ENCODE results near the gene ZBTB6. TPM values are rescaled to one million over a fixed set of nuclear protein-coding genes. Genes with fewer than 3 reads are reported as not detected.

The ZBTB6 gene
- polyA plus RNA-seq, 1 donor (not counting 4 experiments of a cell fraction or from before 2014, with no cell fraction given) = 7.3 TPM

DNA sequence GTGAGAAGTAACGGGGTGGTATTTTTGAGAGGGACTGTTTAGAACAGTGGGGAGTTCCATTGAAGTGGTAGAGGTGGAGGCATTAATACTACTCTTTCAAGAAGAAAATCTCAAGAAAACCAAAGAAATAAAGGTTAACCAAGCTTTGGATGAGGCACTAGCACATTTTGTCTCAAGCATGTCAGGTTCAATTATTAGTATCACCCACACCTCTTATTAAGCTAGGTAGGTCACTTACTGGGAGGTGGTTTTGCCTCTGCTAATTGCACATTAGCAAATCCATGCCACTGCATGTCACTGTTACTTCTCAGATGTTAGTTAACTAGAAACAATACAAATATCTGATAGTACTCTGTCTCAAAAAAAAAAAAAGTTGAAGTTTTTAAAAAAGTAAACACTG lies 37.9 kb upstream of the ZBTB6 start:
- H3K27ac ChIP-seq (ENCODE audit: control insufficient read depth, insufficient read depth, low read length) = no peak overlapping the region
- peaks cover 0 to 2% of the 10 kb centered on the region in 2 experiments for H3K36me3 ChIP-seq (ENCODE audit: control insufficient read depth in 2 of 2, extremely low read depth in 1 of 2, insufficient read depth in 2 of 2, low read length in 2 of 2)
- dilution Hi-C loops (cut with MboI; ENCODE audit: extremely low pct_ligation_motif_present, low sequenced_read_pairs) = no loop called here
- H3K9me3 ChIP-seq (ENCODE audit: control insufficient read depth, low read depth, low read length) = no peaks in the 10 kb centered on the region
- H3K27me3 ChIP-seq (ENCODE audit: control insufficient read depth, extremely low read depth, insufficient read depth, low read length) = no peaks in the 10 kb centered on the region
- peaks cover 14% of the 10 kb centered on the region for H3K4me1 ChIP-seq (ENCODE audit: control insufficient read depth, extremely low read depth, insufficient read depth, low read length)
- no peak overlapping the region for H2AFZ ChIP-seq (ENCODE audit: control insufficient read depth, low read length)
- H3K79me2 ChIP-seq (ENCODE audit: control insufficient read depth, insufficient read depth, low read length) = peaks cover 91% of the 10 kb centered on the region
- no peak for FAIRE-seq
- DNase-seq (ENCODE audit: low read depth, low spot score) = no peak
- no peak overlapping the region for H3K4me2 ChIP-seq (ENCODE audit: control insufficient read depth, extremely low read depth, insufficient read depth, low read depth, low read length)
- H3K4me3 ChIP-seq (ENCODE audit: control insufficient read depth in 2 of 3, extremely low read depth in 1 of 3, insufficient read depth in 2 of 3, low read depth in 1 of 3, low read length in 3 of 3) = no peak overlapping the region
- H3K9ac ChIP-seq (ENCODE audit: control insufficient read depth, extremely low read depth, insufficient read depth, low read length) = no peak overlapping the region
- peaks cover 15% of the 10 kb centered on the region for H4K20me1 ChIP-seq (ENCODE audit: control insufficient read depth, extremely low read depth, insufficient read depth, low read length)
- no peak for TF ChIP-seq EZH2 (IDR thresholded peaks at IDR 0.05; ENCODE audit: low read length)
- TF ChIP-seq, protein P1, sequence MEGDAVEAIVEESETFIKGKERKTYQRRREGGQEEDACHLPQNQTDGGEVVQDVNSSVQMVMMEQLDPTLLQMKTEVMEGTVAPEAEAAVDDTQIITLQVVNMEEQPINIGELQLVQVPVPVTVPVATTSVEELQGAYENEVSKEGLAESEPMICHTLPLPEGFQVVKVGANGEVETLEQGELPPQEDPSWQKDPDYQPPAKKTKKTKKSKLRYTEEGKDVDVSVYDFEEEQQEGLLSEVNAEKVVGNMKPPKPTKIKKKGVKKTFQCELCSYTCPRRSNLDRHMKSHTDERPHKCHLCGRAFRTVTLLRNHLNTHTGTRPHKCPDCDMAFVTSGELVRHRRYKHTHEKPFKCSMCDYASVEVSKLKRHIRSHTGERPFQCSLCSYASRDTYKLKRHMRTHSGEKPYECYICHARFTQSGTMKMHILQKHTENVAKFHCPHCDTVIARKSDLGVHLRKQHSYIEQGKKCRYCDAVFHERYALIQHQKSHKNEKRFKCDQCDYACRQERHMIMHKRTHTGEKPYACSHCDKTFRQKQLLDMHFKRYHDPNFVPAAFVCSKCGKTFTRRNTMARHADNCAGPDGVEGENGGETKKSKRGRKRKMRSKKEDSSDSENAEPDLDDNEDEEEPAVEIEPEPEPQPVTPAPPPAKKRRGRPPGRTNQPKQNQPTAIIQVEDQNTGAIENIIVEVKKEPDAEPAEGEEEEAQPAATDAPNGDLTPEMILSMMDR (optimal IDR thresholded peaks at IDR 0.05 in 1 of 3, IDR thresholded peaks at IDR 0.05 in 1 of 3, conservative IDR thresholded peaks at IDR 0.05 in 1 of 3; ENCODE audit: extremely low read depth in 1 of 3, insufficient read depth in 2 of 3, low read length in 3 of 3) = no peak
- no peaks in the 10 kb centered on the region for H3K9me1 ChIP-seq (ENCODE audit: control insufficient read depth, extremely low read depth, insufficient read depth, low read length)

DNA sequence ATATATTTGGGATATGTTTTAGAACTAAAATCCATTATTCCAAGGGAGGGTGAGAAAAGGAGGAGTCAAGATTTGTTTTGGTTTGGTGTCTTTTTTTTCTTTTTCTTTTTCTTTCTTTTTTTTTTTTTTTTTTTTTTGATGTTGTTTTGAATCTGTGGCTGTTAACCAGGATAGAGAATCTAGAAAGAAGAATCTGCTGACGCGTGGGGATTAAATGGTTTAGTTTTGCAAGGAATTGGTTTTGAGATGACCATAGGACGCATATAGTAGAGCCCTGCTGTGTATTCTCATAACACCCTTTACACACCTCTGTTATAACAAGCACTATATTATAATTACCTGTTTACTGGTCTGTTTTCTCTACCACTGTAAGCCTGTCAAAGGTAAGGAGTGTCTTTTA lies 37.1 kb upstream of the ZBTB6 start:
- FAIRE-seq = no peak
- Histone ChIP-seq H3K27ac (ENCODE audit: control insufficient read depth, insufficient read depth, low read length) (no peak overlapping the region), H2AFZ (ENCODE audit: control insufficient read depth, low read length) (no peak overlapping the region), H3K9ac (ENCODE audit: control insufficient read depth, extremely low read depth, insufficient read depth, low read length) (no peak overlapping the region), H3K4me2 (ENCODE audit: control insufficient read depth, extremely low read depth, insufficient read depth, low read depth, low read length) (no peak overlapping the region), H3K4me3 (ENCODE audit: control insufficient read depth in 2 of 3, extremely low read depth in 1 of 3, insufficient read depth in 2 of 3, low read depth in 1 of 3, low read length in 3 of 3) (no peak overlapping the region), H4K20me1 (ENCODE audit: control insufficient read depth, extremely low read depth, insufficient read depth, low read length) (peaks cover 15% of the 10 kb centered on the region), H3K9me3 (ENCODE audit: control insufficient read depth, low read depth, low read length) (no peaks in the 10 kb centered on the region), H3K79me2 (ENCODE audit: control insufficient read depth, insufficient read depth, low read length) (peaks cover 91% of the 10 kb centered on the region), H3K9me1 (ENCODE audit: control insufficient read depth, extremely low read depth, insufficient read depth, low read length) (no peaks in the 10 kb centered on the region), H3K27me3 (ENCODE audit: control insufficient read depth, extremely low read depth, insufficient read depth, low read length) (no peaks in the 10 kb centered on the region), H3K36me3 (ENCODE audit: control insufficient read depth in 2 of 2, extremely low read depth in 1 of 2, insufficient read depth in 2 of 2, low read length in 2 of 2) (peaks cover 0 to 2% of the 10 kb centered on the region in 2 experiments), H3K4me1 (ENCODE audit: control insufficient read depth, extremely low read depth, insufficient read depth, low read length) (peaks cover 20% of the 10 kb centered on the region)
- DNase-seq (ENCODE audit: low read depth, low spot score) = no peak
- TF ChIP-seq, protein P1 (optimal IDR thresholded peaks at IDR 0.05 in 1 of 3, IDR thresholded peaks at IDR 0.05 in 1 of 3, conservative IDR thresholded peaks at IDR 0.05 in 1 of 3; ENCODE audit: extremely low read depth in 1 of 3, insufficient read depth in 2 of 3, low read length in 3 of 3) = no peak
- TF ChIP-seq EZH2 (IDR thresholded peaks at IDR 0.05; ENCODE audit: low read length) = no peak
- dilution Hi-C loops (cut with MboI; ENCODE audit: extremely low pct_ligation_motif_present, low sequenced_read_pairs) = no loop called here

Data from keratinocyte (primary cell).